CD4-positive, alpha-beta T cell treated with Interferon gamma for 1 hour (primary cell): ENCODE results near the gene EGR1.
"Not testable (repeated sequence)": the region's sequence is repeated elsewhere in the genome, so short reads cannot be mapped to it uniquely, and the experiment has no call there.

Experiments used
- DNase-seq: peaks from one replicate; pipeline ENCODE4 v3.0.0-alpha.2; 2020

The EGR1 gene

GRCh38 chr5:138470322-138471051 lies 5.2 kb downstream of the EGR1 start:
- no peak for DNase-seq

GRCh38 chr5:138471052-138471361 lies 5.7 kb downstream of the EGR1 start:
- DNase-seq, result no peak

- DNase-seq, result no peak
Observed at GRCh38 chr5:138472353-138472752, 7.1 kb downstream of the EGR1 start.

DNA sequence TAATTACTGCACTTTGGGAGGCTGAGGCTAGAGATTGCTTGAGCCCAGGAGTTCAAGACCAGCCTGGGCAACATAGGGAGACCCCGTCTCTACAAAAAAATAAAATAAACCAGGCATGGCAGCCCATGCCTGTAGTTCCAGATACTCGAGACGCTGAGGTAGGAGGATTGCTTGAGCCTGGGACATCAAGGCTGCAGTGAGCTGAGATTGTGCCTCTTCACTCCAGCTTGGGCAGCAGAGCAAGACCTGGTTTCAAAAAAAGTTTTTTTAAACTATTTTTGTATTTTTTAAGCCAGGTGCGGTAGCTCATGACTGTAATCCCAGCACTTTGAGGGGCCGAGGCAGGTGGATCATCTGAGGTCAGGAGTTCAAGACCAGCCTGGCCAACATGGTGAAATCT lies 7.9 kb downstream of the EGR1 start:
- DNase-seq, result not testable (repeated sequence)

- no peak for DNase-seq
Observed at GRCh38 chr5:138476918-138477317, 11.6 kb downstream of the EGR1 start.

- no peak for DNase-seq
Observed at GRCh38 chr5:138482638-138483037, 17.4 kb downstream of the EGR1 start.

DNA sequence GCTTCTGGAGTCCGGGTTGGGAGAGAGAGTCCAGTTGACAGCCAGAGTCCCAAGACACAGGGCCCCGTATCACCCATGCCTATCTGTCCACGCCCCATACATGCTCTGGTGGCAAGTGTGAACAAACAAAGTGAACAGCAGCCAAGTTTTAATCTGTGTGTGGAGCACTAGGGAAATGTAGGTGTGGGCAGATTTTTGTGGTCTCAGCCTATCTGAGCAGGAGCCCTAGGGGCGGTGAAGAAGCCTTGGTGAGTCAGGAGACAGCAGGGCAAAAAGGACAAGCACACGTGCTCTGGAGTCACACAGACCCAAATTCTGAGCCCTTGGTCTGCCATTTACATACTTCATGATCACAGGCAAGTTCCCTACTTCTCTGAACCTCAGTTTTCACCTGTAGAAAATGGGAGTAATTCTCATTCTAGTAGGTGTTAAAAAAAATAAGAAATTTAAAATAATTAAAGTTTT lies 23.2 kb downstream of the EGR1 start:
- no peak for DNase-seq

DNA sequence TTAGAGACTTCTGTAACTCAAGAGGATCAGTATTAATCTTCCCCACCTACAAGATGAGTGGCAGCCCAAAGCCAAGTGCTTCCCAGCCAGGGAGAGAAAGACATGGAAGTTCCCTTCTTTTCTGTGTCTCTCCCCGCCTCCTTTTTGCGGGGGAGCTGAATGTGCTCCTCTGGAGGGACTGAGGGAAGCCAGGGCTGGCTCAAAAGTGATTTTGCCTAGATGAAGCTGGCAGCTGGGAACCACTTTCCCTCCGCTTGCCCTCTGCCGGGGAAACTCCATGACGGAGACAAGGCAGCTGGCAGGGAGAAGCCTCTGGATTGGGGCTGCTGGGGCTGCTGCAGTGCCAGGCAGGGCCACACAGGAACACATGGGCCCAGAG lies 24.4 kb downstream of the EGR1 start:
- DNase-seq, result no peak

GRCh38 chr5:138490648-138491283 lies 25.5 kb downstream of the EGR1 start:
- no peak for DNase-seq

DNA sequence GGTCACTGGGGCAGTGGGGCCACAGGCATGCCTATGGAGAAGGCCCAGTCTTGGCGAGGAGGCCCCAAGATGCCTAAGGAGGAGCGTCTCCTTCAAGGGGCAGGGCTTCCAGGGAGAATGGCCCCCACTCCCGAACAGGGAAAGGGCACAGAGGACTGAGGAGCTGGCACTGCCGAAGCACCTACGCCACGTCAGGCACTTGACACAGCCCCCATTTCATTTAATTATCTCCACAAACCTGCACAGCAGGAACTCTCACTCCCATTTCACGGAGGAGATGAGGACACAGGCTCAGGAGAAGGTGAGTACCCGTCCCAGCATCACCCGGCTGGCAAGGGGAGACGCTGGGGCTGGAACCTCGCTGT lies 26.0 kb downstream of the EGR1 start:
- DNase-seq, result no peak

DNA sequence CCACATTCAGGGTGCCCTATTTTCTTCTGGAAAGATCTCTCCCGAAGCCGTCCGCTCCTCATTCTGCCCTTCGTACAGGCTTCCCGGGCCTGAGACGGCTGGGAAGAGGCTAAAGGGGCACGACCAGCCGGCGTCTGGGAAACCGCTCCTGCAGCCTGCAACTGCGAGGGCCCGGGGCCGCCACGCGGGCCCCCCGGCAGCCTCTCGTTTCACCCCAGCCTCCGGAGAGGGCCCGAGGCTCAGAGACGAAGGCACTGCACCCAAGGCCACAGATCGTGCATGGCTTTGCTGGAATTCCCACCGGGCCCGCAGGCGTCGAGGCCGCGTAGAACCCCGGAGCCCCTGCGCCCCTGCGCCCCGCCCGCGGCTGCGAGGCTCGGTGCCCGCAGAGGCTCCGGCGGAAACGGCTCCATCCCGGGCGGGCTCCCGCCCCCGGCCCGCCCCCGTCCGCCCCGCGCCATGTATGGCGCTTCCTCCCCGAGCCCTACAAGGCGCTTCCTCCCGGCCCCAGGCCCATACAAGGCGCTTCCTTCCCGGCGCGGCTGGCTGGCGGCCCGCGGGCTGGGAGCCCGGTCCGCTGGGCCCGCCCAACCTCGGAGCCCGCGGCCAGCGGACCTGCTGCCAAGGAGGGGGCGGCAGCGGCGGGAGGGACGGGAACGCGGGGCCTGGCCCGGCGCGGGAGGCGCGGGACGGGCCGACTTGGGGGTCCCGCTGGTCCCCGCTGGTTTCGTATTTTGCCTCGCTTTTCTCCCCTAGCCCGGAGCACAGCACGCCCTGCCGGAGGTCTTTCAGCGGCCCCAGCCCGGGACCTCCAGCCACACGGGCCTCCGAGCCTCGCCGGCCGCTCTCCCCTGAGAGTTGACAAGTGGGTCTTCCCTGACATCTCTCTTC lies 26.6 kb downstream of the EGR1 start:
- DNase-seq, result peak; percentile 86

- DNase-seq, result no peak
Observed at GRCh38 chr5:138492560-138493045, 27.3 kb downstream of the EGR1 start.

- DNase-seq, result no peak
Observed at GRCh38 chr5:138495351-138495750, 30.1 kb downstream of the EGR1 start.

GRCh38 chr5:138498376-138498775 lies 33.1 kb downstream of the EGR1 start:
- no peak for DNase-seq

GRCh38 chr5:138502121-138502520 lies 36.8 kb downstream of the EGR1 start:
- no peak for DNase-seq

DNA sequence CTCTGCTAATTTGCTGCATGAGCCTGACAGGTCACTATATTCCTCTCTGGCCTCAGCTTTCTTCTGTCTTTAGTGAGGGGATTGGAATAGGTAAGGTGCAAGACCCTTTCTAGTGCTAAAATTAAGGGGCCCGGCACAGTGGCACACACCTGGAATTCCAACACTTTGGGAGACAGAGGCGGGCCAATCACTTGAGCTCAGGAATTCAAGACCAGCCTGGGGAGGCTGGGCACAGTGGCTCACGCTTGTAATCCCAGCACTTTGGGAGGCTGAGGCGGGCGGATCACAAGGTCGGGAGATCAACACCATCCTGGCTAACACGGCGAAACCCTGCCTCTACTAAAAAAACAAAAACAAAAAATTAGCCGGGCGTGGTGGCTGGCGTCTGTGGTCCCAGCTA lies 37.2 kb downstream of the EGR1 start:
- no peak for DNase-seq

DNA sequence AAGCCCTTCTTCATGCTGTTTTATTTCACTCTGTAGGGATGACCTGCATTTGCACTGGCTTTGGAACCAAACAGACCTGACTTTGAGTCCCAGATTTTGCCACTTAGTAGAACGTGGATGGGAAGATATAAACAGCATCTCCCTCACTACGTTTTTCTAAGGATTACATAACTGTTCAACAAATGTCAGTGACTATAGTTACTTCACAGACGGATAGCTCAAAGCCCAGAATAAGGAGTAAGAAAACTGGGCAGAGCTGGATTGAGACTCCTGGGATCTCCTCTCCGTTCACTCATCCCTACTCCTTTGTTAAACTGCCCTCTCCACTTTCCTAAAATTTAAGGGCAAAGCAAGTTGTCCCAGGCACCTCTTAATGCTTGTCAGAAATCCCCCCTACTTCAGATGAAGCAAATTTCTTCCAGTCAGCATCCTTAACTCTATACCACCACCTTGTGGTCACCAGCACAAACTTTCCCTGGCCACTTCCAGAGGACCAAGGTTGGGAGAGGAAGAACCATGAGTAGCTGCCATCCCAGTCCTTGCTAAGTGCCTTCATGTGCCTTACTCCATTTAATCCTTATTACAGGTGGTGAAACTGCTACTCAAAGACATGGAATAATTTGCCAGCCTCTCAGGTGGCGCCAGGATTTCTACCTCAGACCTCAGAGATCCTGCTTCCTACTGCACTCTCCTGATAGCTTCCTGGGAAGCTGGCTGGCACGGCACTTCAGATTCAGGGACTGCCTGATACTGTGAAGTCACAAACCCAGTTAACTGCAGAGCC lies 38.4 kb downstream of the EGR1 start:
- peak; percentile 27 for DNase-seq

- no peak for DNase-seq
Observed at GRCh38 chr5:138504799-138505198, 39.5 kb downstream of the EGR1 start.

- no peak for DNase-seq
Observed at GRCh38 chr5:138506370-138507306, 41.4 kb downstream of the EGR1 start.

GRCh38 chr5:138507485-138507884 lies 42.2 kb downstream of the EGR1 start:
- not testable (repeated sequence) for DNase-seq

DNA sequence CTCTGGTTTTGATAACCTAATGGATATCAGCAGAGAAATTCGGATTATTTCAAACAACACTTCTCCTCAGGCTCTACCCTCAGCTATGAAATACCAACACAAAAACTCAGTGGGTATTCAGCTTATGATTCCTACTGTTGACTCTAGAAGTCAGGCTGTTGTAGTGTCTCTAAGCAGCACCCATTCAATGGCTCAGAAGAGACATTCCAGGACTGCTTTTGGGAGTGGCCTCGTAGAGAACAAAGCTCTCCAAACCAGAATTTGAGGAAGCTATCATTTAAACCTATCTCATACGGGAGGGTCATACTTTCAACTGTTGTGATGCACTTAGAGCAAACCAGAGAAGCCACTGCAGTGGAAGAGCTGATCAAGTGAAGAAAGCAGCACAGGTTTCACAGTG lies 43.7 kb downstream of the EGR1 start:
- no peak for DNase-seq

DNA sequence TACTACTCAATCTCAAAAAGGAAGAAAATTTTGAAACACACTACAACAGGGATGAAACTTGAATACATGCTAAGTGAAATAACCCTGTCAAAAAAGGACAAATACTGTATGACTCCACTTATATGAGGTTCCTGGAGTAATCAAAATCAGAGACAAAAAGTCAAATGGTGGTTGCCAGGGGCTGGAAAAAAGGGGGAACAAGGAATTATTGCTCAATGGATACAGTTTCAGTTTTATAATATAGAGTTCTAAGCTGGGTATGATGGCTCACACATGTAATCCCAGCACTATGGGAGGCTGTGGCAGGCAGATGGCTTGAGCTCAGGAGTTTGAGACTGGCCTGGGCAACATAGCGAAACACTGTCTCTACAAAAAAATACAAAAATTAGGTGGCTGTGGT lies 48.7 kb downstream of the EGR1 start:
- DNase-seq, result no peak
